ENCODE measurements around the gene CCNH.

DNA sequence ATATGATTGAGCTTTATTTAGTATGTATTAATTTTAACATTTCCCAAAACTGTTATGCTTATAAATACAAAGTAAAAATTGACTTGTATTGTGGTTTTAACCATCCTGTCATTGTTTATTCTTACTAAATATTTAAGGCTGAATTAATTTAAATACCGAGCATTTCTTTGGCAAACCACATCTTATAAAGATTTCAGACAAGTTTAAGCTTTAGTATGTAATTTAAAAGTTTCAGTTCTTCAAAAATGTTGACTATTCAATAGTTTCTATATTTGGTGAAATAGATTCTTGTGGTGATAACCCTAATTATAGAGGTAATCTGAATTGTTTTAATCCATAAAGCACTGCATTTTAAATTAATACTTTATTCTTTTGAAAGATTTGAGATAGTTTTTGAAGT, 65.5 kb downstream of the CCNH start:
- TF ChIP-seq, protein P1, sequence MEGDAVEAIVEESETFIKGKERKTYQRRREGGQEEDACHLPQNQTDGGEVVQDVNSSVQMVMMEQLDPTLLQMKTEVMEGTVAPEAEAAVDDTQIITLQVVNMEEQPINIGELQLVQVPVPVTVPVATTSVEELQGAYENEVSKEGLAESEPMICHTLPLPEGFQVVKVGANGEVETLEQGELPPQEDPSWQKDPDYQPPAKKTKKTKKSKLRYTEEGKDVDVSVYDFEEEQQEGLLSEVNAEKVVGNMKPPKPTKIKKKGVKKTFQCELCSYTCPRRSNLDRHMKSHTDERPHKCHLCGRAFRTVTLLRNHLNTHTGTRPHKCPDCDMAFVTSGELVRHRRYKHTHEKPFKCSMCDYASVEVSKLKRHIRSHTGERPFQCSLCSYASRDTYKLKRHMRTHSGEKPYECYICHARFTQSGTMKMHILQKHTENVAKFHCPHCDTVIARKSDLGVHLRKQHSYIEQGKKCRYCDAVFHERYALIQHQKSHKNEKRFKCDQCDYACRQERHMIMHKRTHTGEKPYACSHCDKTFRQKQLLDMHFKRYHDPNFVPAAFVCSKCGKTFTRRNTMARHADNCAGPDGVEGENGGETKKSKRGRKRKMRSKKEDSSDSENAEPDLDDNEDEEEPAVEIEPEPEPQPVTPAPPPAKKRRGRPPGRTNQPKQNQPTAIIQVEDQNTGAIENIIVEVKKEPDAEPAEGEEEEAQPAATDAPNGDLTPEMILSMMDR (IDR thresholded peaks at IDR 0.05): no peak
- TF ChIP-seq ZFX (IDR thresholded peaks at IDR 0.05; ENCODE audit: borderline replicate concordance): no peak
